HFF-Myc (cell line): Measurements from ENCODE around the gene CNOT1.

Source experiments
- DNase-seq: peaks from one replicate; pipeline ENCODE4 v3.0.0-alpha.2; 2011; ENCODE audit warnings: low read depth; ENCODE audit errors: extremely low read depth
- H3K4me3 ChIP-seq: replicated peaks from 2 replicates; pipeline ENCODE4 v1.5.1; 2011; ENCODE audit warnings: low read depth, mild to moderate bottlenecking, control low read depth, low read length
- CTCF ChIP-seq: IDR thresholded peaks from 2 replicates; pipeline ENCODE4 v1.5.1; 2012; ENCODE audit warnings: mild to moderate bottlenecking, low read depth, low read length, control low read depth; ENCODE audit errors: missing control alignments

Gene CNOT1

GRCh38 chr16:58541711-58542110 lies 87.9 kb downstream of the CNOT1 start:
- DNase-seq = no peak
- H3K4me3 ChIP-seq = no peak overlapping the region
- no peak for TF ChIP-seq CTCF

- no peak for TF ChIP-seq CTCF
- DNase-seq = no peak
- no peak overlapping the region for H3K4me3 ChIP-seq
These were observed 92.3 kb downstream of the CNOT1 start for GRCh38 chr16:58537124-58537906.

GRCh38 chr16:58536278-58536677 lies 93.3 kb downstream of the CNOT1 start:
- no peak for TF ChIP-seq CTCF
- DNase-seq = no peak
- no peak overlapping the region for H3K4me3 ChIP-seq

- TF ChIP-seq CTCF = no peak
- DNase-seq = no peak
- H3K4me3 ChIP-seq = no peak overlapping the region
These were observed 94.5 kb downstream of the CNOT1 start for GRCh38 chr16:58535100-58535499.

- no peak for DNase-seq
- no peak for TF ChIP-seq CTCF
- H3K4me3 ChIP-seq = no peak overlapping the region
These were observed 95.7 kb downstream of the CNOT1 start for GRCh38 chr16:58533751-58534470.

- no peak overlapping the region for H3K4me3 ChIP-seq
- no peak for TF ChIP-seq CTCF
- no peak for DNase-seq
These were observed 97.2 kb downstream of the CNOT1 start for GRCh38 chr16:58532414-58532813.
